UCSD-AML1 (cell line): ENCODE measurements around the gene C17orf107.
A peak's percentile ranks its signal among the peaks of the same experiment; 100 is the strongest.

ENCODE experiments used
- DNase-seq: peaks from one replicate; lab custom pipeline; 2025; ENCODE audit not compliant: unreplicated experiment; lab: John Stamatoyannopoulos, UW

C17orf107 gene

GRCh38 chr17:4934173-4934979 is 35.0 kb downstream of the C17orf107 start:
- DNase-seq = peak; percentile 85

DNA sequence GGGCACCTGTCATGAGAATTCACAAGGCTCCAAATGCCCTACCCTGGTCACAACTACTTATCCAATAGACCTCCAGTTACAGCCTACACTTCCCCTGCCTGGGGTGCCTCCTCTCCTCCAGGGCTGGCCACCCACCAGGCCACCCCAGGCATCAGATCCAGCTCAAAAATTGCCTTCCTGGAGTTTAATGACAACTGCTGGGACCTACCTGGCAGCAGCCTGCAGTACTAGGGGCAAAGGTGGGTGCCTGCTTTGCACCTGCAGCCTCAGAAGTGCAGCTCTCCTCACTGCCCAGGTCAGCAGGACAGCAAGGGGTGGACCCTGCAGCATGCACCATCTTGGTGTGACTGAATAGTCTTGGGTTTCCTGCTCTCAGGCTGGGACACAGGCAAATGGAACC is 36.3 kb downstream of the C17orf107 start:
- DNase-seq = no peak

DNA sequence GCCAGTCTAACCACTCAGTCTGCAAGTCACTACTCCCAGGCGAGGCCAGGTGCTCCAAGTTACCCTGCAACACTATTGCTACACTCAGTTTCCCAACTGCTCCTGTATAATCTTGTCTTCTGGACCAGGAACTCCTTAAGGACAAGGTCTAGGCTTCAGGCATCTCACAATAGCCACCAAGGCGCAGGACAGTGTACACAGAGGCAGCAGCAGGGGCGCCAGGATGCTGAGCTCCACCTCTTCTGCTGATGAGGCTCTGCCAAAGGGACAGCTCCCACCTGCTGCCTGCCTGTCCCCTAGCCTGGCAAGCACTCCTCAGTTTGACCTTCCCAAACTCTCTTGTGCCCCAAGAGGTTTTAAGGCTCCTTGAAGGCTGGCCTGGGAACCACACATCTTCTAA is 37.1 kb downstream of the C17orf107 start:
- no peak for DNase-seq

- no peak for DNase-seq
Observed at GRCh38 chr17:4937553-4937952, 38.2 kb downstream of the C17orf107 start.

- DNase-seq = no peak
Observed at GRCh38 chr17:4938069-4938491, 38.7 kb downstream of the C17orf107 start.

- no peak for DNase-seq
Observed at GRCh38 chr17:4938688-4939545, 39.6 kb downstream of the C17orf107 start.

DNA sequence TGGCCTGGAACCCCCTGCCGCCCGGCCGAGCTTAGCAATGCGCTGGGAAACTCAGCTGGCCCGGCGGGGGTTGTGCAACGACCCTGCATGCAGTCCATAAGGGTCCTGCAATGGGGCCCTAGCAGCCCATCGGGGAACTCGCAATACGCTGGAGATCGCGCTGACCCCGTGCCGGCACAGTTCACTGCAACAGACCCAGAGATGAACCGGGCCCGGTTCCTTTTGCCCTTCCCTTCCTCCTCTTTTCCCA is 40.1 kb downstream of the C17orf107 start:
- no peak for DNase-seq

- DNase-seq = peak; percentile 97
Observed at GRCh38 chr17:4939796-4940554, 40.6 kb downstream of the C17orf107 start, which contains the start of the genes RNF167 and SLC25A11. Gene RNF167 (plus strand): TSS chr17:4940268. CDS start chr17:4940910, 642 bp downstream. Gene SLC25A11 (minus strand): TSS chr17:4940046. CDS start chr17:4939910, 136 bp downstream.

GRCh38 chr17:4940555-4941318 is 41.4 kb downstream of the C17orf107 start:
- peak; percentile 68 for DNase-seq

DNA sequence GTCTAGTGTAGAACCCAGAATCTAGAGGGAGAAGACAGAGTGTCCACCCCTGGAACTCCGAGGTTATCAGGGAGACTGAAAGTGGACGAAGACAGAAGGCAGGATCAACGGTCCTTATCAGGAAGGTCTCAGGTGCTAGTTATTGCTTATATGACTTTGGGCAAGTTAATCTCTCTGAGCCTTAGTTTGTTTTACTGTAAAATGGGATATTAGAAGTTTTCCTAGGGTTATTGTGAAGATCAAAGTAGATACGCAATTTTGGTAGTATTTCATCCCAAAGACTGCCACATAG is 41.9 kb downstream of the C17orf107 start:
- DNase-seq = no peak

- DNase-seq = no peak
Observed at GRCh38 chr17:4942760-4943508, 43.6 kb downstream of the C17orf107 start.

DNA sequence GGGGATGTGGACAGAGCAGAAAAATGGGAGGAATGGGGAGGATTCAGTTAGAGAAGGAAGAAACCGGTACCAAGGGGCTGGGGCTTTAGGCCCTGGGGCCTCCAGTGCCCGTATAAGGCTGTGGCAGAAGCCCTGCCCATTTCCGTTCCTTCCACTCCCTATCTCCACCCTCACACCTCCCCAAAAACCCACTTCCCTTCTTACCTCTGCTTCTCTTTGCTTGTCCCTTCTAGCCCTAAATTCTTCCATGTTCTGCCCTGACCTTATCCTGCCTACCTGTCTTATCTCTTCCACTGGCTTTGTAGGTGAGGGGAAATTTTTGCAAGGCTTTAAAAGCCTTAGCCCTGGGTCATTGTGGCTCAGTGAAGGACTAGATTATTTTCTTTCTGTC is 44.8 kb downstream of the C17orf107 start:
- peak; percentile 67 for DNase-seq

GRCh38 chr17:4944554-4945175 is 45.3 kb downstream of the C17orf107 start:
- no peak for DNase-seq

DNA sequence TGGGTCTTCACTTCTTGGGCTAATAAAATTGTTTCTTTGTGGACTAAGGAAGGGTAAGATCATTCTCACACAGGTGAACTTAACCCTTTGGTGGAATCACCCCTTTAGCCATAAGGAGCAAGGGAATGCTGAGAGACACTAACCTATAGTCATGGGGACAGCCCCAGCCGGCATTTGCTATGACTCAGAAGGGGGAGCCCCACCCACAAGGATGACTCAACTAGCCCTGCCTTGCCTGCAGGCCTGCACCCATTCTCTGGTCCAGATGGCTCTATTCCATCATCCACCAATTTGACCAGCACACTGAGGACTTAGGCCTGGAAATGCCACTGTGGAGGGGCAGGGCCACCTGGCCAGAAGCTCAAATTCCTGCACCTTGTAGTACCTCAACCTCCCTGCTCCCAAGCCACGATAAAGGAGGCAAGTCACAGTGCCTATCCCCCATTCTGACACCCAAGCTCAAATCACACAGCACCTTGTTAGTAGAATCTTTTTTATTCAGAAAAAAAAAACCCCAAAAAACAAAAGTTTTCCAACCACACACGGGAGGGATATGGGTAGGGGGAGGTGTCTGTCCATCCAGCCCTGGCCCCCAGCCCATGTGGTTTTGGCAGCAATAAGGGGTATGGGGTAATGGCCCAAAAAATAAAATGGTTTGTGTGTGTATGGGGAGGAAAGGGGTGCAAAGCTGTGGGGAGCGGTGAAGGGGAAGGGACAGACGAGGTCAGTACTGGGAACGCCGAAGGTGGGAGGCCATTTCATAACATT is 46.0 kb downstream of the C17orf107 start:
- DNase-seq = peak; percentile 70

DNA sequence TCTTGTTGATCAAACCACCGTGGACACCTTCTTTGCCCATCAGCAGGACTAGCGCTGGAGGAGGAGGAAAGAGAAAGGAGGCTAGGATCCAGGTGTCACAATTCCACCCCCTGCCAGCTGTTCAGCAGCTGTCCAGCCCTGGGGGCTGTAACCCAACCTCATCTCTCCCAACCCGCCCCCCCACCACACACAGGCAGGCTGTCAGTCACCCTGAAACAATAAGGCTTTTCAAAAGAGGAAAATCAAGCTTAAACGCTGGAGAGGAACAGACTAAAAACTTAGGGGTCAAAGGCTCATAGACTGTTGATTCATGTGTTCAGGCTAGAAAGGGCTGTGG is 46.6 kb downstream of the C17orf107 start:
- DNase-seq = no peak

DNA sequence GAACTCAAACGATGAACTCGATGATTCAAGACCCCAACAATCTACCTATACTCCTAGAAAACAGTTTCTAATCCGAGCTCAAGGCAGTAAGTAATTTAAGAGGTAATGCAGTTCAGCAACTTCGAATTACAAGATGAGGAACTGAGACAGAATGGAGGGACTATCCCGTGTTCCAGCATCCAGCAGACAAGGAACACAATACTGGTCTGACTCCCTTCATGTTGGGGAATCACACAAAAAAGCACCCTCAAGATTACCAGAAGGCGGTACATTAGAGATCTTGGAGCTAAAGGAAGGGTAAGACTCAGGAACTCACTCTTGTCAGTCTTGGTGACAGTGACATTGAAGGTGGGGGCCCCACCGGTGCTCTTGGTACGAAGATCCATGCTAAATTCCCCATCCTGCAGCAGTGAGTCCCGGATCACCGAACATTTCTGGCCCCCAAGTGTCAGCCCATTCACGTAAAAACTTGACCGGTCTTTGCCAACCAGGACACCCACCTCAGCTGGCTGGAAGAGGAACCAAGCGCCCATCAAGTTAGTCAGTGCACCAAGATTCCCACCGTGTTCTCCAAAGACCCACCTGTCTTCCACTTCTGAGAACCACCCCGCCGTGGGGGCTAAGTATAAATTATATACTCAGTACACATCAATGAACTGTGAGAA is 47.1 kb downstream of the C17orf107 start:
- no peak for DNase-seq

DNA sequence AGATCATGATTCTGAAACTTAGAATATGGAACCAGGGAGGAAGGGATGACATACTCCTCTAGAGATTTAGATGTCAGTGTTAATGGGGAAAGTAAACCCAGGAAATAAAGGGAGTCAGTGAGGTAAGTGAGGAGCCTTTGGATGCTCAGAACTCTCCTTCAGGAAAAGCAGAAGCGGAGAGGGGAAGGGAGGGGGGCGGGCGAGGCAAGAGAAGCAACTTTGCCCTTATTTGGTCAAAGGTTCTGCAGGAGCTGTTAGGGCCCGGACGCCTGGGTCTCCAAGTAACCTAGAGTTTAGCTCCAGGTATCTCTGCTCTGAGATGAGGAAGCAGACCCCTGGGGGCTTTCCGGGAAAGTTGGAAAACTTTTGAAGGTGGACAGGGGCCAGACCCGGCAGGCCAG is 47.7 kb downstream of the C17orf107 start:
- DNase-seq = peak; percentile 76

DNA sequence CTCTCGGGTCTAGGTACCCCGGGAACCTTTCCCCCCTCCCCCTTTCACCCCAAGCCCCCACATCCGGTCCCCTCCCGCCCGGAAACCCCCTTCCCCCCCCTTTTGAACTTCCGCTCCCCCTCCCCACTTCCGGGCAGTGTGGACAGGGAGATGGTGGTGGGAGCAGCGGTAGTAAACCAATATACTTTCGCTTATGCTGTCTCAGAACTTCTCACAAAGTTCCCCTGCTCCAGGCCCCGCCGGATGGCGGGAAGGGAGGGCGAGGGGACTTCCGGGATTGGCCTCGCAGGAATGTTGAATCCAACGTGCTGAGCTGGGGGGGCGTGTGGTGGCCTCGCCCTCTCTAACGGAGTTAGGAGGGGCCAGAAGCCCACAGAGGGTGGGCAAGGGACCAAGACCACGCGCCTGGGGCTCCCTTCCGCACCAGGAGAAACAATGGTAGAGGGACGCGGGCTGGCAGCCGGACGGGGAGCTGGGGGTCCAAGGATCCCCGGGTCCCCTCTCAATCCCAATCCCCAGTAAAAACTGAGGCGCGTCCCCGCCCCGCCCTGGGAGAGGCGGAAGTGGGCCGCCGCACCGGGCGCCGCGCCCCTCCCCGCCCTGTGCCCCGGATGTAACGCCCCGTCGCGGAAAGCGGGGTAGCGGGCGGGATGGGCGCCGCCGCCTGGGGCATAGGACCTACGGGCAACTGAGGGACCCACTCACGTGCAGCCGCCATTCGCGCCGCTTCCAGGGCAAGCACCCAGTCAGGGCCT is 48.3 kb downstream of the C17orf107 start:
- peak; percentile 76 for DNase-seq
